Astrocyte of the spinal cord (primary cell): ENCODE measurements around the gene IFNB1.

Experiments
- DNase-seq: peaks from one replicate; pipeline ENCODE4 v3.0.0; 2011; ENCODE audit warnings: low read depth, low spot score
- H3K4me3 ChIP-seq: 2 replicates; pipeline ENCODE4 v1.5.1; 2011; ENCODE audit warnings: low read depth, mild to moderate bottlenecking, low read length, moderate library complexity
- in situ Hi-C: cut with HindIII; loops from 2 replicates; pipeline ENCODE4 v1.10.0; 2017; ENCODE audit warnings: low sequenced_read_pairs
- TF ChIP-seq, protein P1 (sequence below): IDR thresholded peaks from 2 replicates; pipeline ENCODE4 v1.5.1; 2012; ENCODE audit warnings: low read depth, mild to moderate bottlenecking, low read length, inconsistent platforms

The IFNB1 gene

DNA sequence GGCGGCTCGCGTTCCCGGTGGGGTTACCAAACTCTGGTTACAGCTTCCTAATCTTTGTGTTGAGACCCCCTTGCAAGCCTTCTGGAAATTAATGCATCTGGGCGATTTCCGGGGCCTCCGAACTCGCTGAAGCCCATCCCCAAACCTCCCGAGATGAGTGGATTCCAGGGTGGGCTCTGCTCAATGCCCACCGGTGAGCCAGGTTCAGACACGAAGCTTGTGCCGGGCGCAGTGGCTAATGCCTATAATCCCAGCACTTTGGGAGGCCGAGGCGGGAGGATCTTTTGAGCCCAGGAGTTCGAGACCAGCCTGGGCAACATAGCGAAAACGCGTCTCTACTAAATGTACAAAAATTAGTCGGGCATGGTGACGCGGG, 45.9 kb downstream of the IFNB1 start:
- in situ Hi-C loops, result no loop called here
- DNase-seq, result no peak
- TF ChIP-seq, protein P1, sequence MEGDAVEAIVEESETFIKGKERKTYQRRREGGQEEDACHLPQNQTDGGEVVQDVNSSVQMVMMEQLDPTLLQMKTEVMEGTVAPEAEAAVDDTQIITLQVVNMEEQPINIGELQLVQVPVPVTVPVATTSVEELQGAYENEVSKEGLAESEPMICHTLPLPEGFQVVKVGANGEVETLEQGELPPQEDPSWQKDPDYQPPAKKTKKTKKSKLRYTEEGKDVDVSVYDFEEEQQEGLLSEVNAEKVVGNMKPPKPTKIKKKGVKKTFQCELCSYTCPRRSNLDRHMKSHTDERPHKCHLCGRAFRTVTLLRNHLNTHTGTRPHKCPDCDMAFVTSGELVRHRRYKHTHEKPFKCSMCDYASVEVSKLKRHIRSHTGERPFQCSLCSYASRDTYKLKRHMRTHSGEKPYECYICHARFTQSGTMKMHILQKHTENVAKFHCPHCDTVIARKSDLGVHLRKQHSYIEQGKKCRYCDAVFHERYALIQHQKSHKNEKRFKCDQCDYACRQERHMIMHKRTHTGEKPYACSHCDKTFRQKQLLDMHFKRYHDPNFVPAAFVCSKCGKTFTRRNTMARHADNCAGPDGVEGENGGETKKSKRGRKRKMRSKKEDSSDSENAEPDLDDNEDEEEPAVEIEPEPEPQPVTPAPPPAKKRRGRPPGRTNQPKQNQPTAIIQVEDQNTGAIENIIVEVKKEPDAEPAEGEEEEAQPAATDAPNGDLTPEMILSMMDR, result no peak
- H3K4me3 ChIP-seq, result peak overlapping the region; percentile 46

DNA sequence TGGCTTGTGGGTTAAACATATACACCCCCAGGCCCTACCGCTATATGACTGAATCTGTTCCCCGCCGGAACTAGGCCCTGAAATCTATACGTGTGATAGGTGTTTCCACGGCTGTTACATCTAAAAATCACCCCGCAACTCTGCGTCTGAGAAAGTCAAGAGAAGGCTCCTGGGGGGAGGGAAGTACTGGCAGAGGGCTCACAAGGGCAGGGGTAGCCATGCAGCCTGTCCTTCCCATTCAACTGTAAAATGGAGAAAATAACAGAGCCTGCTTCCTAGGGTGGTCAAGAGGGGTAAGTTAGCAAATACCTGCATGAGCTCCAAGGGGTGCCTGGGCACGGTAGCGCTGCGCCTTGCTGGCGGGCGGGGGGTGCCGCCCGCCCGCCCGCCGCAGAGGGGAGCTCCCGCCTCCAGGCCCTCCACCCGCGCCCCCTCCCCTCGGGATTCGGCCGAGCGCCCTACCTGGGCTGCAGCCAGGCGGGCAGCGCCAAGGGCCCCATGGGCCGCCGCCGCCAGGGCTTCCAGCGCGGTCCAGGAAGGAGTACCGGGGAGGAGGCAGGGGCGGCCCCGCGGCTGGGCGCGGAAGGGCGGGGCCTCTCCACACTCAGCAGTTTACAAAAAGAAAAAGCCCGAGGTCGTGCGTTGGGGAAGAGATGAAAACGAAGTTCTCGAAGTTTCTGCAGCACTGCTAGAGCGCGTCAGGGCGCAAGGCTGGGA, 46.5 kb downstream of the IFNB1 start, which contains the start of gene HACD4:
TSS of gene HACD4 (minus strand) at position 550 of the 717 bp plus-strand sequence. CDS start at position 500, 50 bp downstream.
- peak within 1 kb of the TSS; percentile 46 for H3K4me3 ChIP-seq
- TF ChIP-seq, protein P1, result no peak
- peak; percentile 37 for DNase-seq
- in situ Hi-C loops, result no loop called here

DNA sequence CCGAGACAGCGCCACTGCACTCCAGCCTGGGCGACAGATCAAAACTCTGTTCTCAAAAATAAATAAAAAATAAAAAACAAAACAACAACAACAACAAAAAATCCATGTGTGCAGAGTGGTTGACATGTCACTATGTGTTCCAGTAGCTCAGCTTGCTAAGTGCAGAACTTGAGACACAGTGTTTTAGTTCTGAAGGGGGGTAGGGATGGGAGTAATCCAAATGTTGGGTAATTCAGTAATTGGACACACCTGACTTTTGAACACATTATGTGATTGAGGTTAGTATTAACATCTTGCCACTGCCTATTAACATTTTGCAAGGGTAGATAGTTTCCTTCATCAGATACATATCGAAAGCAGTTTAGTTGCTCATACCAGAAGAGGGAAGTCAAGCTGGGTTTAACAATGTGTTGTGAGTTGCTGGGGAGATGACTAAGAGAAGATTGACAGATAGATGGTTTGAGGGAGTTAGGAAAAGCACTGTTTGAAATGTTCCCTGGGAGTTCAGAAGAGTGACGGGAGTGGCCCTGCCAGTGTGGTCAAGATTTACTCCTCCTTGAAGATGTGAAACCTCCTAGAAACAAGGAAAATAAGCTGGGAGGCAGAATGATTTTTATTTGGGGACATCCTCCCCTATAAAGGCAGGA, 47.2 kb downstream of the IFNB1 start:
- peak overlapping the region; percentile 46 for H3K4me3 ChIP-seq
- in situ Hi-C loops, result no loop called here

DNA sequence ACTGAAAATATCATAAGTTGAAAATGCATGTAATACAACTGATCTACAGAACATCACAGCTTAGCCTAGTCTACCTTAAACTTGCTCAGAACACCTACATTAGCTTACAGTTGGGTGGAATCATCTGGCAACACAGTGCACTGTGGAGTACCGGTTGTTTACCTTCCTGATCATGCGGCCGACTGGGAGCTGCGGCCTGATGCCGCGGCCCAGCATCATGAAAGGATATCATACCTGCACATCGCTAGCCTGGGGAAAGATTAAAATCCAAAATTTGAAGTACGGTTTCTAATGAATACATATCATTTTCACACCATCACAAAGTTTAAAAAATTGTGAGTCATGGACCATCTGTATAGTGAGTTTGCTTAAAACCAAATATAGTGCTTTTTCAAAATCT, 48.1 kb downstream of the IFNB1 start:
- TF ChIP-seq, protein P1, result no peak
- in situ Hi-C loops, result no loop called here
- DNase-seq, result no peak
- no peak overlapping the region for H3K4me3 ChIP-seq

More for the DNA sequence above, 47.2 kb downstream of the IFNB1 start:
- TF ChIP-seq, protein P1, result no peak
- DNase-seq, result peak; percentile 56

DNA sequence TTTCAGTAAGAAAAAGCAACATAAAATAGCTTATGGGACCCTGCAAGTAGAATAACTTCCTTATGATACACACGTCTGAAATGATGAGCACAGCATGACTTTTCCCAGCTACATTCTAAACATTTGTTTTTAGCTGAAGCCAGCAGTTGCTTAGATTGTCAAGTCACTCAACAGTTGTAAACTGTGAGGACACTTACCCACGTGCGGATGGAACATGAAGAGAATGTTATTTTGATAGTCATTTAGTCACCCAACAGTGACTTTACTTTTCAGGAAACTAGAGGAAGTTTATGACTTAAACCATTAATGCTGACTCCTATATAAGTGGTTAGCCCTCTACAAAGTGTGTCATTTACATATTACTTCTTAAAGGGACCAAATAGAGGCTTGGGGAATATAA, 49.3 kb downstream of the IFNB1 start:
- H3K4me3 ChIP-seq, result no peak overlapping the region
- TF ChIP-seq, protein P1, result no peak
- in situ Hi-C loops, result no loop called here
- DNase-seq, result peak; percentile 18

DNA sequence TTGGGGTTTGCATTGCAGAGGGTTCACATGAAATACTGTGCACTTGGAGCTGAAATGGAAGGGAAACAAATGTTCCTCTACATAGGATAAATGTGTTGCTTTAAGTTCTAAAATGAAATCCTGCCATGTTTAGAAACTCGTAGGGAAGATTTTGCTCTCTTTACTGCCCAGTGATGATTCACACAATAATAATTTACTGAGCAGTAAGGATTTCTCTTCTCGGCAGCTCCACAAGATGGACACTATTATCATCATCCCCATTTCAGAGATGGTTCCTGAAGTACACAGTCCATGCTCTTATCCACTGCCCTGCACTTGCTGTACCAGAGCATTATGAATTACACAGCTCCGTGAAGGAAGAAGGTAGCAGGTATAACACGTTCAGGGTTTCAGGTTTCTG, 50.4 kb downstream of the IFNB1 start:
- TF ChIP-seq, protein P1, result no peak
- H3K4me3 ChIP-seq, result no peak overlapping the region
- DNase-seq, result peak; percentile 33
- in situ Hi-C loops, result no loop called here
